HG03565 (cell line): Measurements from ENCODE around the gene COBLL1.

Experiments used
- ATAC-seq: cut with Tn5 transposase; IDR thresholded peaks from one replicate; pipeline ENCODE4 v1.9.1; 2021; ENCODE audit warnings: mild to moderate bottlenecking, moderate library complexity; ENCODE audit not compliant: unreplicated experiment

COBLL1 gene

GRCh38 chr2:164824872-164825271 is 16.8 kb downstream of the COBLL1 start:
- no peak for ATAC-seq

GRCh38 chr2:164823126-164823525 is 18.5 kb downstream of the COBLL1 start:
- no peak for ATAC-seq

- ATAC-seq = no peak
Observed at GRCh38 chr2:164821338-164821737, 20.3 kb downstream of the COBLL1 start.

GRCh38 chr2:164818149-164819136 is 23.2 kb downstream of the COBLL1 start:
- no peak for ATAC-seq

- ATAC-seq = no peak
Observed at GRCh38 chr2:164816900-164817299, 24.7 kb downstream of the COBLL1 start.

- ATAC-seq = no peak
Observed at GRCh38 chr2:164816046-164816445, 25.6 kb downstream of the COBLL1 start.

GRCh38 chr2:164815071-164815793 is 26.4 kb downstream of the COBLL1 start:
- ATAC-seq = no peak

GRCh38 chr2:164813535-164813934 is 28.1 kb downstream of the COBLL1 start:
- no peak for ATAC-seq

- ATAC-seq = no peak
Observed at GRCh38 chr2:164812378-164812777, 29.2 kb downstream of the COBLL1 start.

GRCh38 chr2:164811819-164812218 is 29.8 kb downstream of the COBLL1 start:
- ATAC-seq = no peak

GRCh38 chr2:164810843-164811242 is 30.8 kb downstream of the COBLL1 start:
- no peak for ATAC-seq

- no peak for ATAC-seq
Observed at GRCh38 chr2:164808776-164809175, 32.8 kb downstream of the COBLL1 start.

- no peak for ATAC-seq
Observed at GRCh38 chr2:164803776-164804466, 37.7 kb downstream of the COBLL1 start.

GRCh38 chr2:164802095-164802707 is 39.4 kb downstream of the COBLL1 start:
- ATAC-seq = no peak

- no peak for ATAC-seq
Observed at GRCh38 chr2:164800572-164800971, 41.1 kb downstream of the COBLL1 start.

GRCh38 chr2:164797627-164798026 is 44.0 kb downstream of the COBLL1 start:
- ATAC-seq = no peak

GRCh38 chr2:164796999-164797398 is 44.6 kb downstream of the COBLL1 start:
- no peak for ATAC-seq

GRCh38 chr2:164794432-164795231 is 47.0 kb downstream of the COBLL1 start:
- ATAC-seq = no peak

- no peak for ATAC-seq
Observed at GRCh38 chr2:164794016-164794415, 47.6 kb downstream of the COBLL1 start.

GRCh38 chr2:164793529-164793928 is 48.1 kb downstream of the COBLL1 start:
- ATAC-seq = no peak
